Measurements from ENCODE around the gene TSEN2. TPM values are rescaled to one million over a fixed set of nuclear protein-coding genes. Genes with fewer than 3 reads are reported as not detected.

Gene TSEN2
- total RNA-seq, 1 experiment from 2014 or later = 22.0 TPM

DNA sequence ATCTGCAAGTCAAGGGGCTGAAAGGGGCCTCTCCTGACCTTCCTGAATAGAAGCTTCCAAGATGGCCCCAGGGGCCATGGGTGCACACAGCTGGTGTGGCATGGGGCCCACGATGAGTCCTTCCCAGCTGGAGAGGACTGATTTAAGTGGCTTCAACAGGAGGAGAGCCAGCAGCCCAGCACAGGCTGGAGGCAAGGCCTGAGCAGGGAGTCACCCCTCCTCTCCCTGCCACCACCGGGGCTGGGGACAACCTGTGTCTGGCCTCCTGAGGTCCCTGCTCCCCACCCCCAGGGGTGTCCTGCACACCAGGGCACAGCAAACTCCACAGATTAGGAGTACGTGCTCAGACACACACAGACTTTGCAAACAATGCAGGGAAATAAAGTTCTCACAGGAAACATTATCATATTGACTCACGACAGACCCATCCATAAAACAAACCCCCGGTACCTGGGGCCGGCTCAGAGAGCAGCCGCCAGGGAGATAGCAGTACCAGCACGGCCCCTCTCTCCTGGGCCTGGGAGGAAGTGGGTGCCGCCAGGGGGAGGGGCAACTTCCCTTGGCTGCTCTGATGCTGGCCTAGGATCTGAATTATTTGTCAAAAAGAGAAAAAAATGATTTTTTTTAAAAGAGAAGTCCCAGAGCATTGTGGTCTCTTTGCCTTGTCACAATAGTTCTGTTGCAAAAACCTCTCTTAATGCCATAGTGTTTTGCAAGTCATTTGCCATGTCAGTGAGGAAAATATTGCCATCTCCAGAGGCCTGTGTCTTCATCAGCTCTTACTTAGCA lies 21.9 kb upstream of the TSEN2 start:
- H3K23ac ChIP-seq (ENCODE audit: insufficient read length, low read depth, low read length) = no peak overlapping the region
- no peak overlapping the region for H2AFZ ChIP-seq (ENCODE audit: low read length)
- no peak overlapping the region for H3K56ac ChIP-seq (ENCODE audit: insufficient read length, low read depth, low read length)
- no peak overlapping the region; the same call in 1 of the 2 replicates for H3K14ac ChIP-seq (ENCODE audit: insufficient read depth, low read length)
- no peak overlapping the region for H3K4me2 ChIP-seq (ENCODE audit: insufficient read depth, insufficient read length, low read length)
- Mint-ChIP-seq H3K27me3 (ENCODE audit: low read depth) (no peaks in the 10 kb centered on the region; the same call in 1 of the 2 replicates), H3K4me1 (peaks cover 0 to 8% of the 10 kb centered on the region in 2 experiments; a peak in 3 of 4 replicates), H3K4me3 (no peak overlapping the region), H3K9me3 (no peaks in the 10 kb centered on the region; a peak in 1 of 5 replicates), H3K36me3 (ENCODE audit: insufficient read depth in 1 of 3, low read depth in 3 of 3) (no peaks in the 10 kb centered on the region), H3K27ac (no peak overlapping the region)
- H2BK15ac ChIP-seq (ENCODE audit: low read depth, low read length) = no peak overlapping the region
- H2AK5ac ChIP-seq (ENCODE audit: insufficient read length, low read length) = no peak overlapping the region
- WGBS (ENCODE audit: extremely low coverage, insufficient read length, low lambda C conversion rate) = no CpG with 5 or more reads among the region's 9 CpGs
- H2BK5ac ChIP-seq (ENCODE audit: insufficient read length, low read length) = no peak overlapping the region
- no peak overlapping the region for H4K8ac ChIP-seq (replicated peaks; ENCODE audit: insufficient read length, low read depth, low read length)
- no peaks in the 10 kb centered on the region for H3K27me3 ChIP-seq (ENCODE audit: insufficient read depth, low read length)
- no peak for DNase-seq
- no peak overlapping the region for H3K9ac ChIP-seq (ENCODE audit: extremely low read depth, insufficient read length, low read length)
- H3K23me2 ChIP-seq (ENCODE audit: insufficient read length, low read depth, low read length, poor library complexity, severe bottlenecking) = no peaks in the 10 kb centered on the region
- no peak overlapping the region for H3K27ac ChIP-seq (ENCODE audit: insufficient read length, low read depth, low read length)
- no peaks in the 10 kb centered on the region for H3K9me3 ChIP-seq (ENCODE audit: control insufficient read depth, low read depth, low read length)
- H2BK12ac ChIP-seq (ENCODE audit: insufficient read length, low read depth, low read length) = no peak overlapping the region
- no peaks in the 10 kb centered on the region for H3K79me2 ChIP-seq (ENCODE audit: insufficient read depth, low read length)
- TF ChIP-seq, protein P1, sequence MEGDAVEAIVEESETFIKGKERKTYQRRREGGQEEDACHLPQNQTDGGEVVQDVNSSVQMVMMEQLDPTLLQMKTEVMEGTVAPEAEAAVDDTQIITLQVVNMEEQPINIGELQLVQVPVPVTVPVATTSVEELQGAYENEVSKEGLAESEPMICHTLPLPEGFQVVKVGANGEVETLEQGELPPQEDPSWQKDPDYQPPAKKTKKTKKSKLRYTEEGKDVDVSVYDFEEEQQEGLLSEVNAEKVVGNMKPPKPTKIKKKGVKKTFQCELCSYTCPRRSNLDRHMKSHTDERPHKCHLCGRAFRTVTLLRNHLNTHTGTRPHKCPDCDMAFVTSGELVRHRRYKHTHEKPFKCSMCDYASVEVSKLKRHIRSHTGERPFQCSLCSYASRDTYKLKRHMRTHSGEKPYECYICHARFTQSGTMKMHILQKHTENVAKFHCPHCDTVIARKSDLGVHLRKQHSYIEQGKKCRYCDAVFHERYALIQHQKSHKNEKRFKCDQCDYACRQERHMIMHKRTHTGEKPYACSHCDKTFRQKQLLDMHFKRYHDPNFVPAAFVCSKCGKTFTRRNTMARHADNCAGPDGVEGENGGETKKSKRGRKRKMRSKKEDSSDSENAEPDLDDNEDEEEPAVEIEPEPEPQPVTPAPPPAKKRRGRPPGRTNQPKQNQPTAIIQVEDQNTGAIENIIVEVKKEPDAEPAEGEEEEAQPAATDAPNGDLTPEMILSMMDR (conservative IDR thresholded peaks at IDR 0.05) = no peak
- H3K18ac ChIP-seq (ENCODE audit: insufficient read length, low read depth, low read length) = no peak overlapping the region
- H3K4me1 ChIP-seq (ENCODE audit: insufficient read depth, low read length) = no peaks in the 10 kb centered on the region
- no peak overlapping the region for H4K91ac ChIP-seq (ENCODE audit: insufficient read length, low read depth, low read length)
- no peaks in the 10 kb centered on the region for H3K79me1 ChIP-seq (ENCODE audit: insufficient read depth, low read depth, low read length, poor library complexity, severe bottlenecking)
- no peak overlapping the region for H4K5ac ChIP-seq (ENCODE audit: insufficient read length, low read depth, low read length)
- H4K20me1 ChIP-seq (ENCODE audit: control insufficient read depth, insufficient read depth, insufficient read length) = no peaks in the 10 kb centered on the region
- no peak overlapping the region for H2BK120ac ChIP-seq (ENCODE audit: low read depth, low read length, poor library complexity, severe bottlenecking)
- H3K4ac ChIP-seq (ENCODE audit: low read depth, low read length) = no peak overlapping the region
- no peak overlapping the region for H2BK20ac ChIP-seq (ENCODE audit: low read depth, low read length, poor library complexity, severe bottlenecking)
- H3T11ph ChIP-seq (ENCODE audit: low read length) = no peak overlapping the region

Data from H9 (cell line).